HL-60 (cell line): ENCODE results near the gene P2RX6.

ENCODE experiments used
- DNase-seq, 2 experiments: peaks; one replicate each; pipeline ENCODE4 v3.0.0-alpha.2; 2010 to 2020; ENCODE audit warnings: low read depth in 1 of 2, low spot score in 1 of 2
- H3K27ac ChIP-seq: fragments of 250-450 bp; sonication (Bioruptor Pico); replicated peaks from 2 replicates; pipeline ENCODE4 v1.5.1; 2020; ENCODE audit warnings: mild to moderate bottlenecking, moderate library complexity
- H3K27me3 ChIP-seq: fragments of 250-450 bp; sonication (Bioruptor Pico); 2 replicates; pipeline ENCODE4 v1.5.1; 2021; ENCODE audit warnings: mild to moderate bottlenecking, moderate library complexity; ENCODE audit not compliant: insufficient read depth, poor library complexity, severe bottlenecking
- H3K4me3 ChIP-seq: replicated peaks from 2 replicates; pipeline ENCODE4 v1.5.1; 2011; ENCODE audit warnings: mild to moderate bottlenecking, control low read depth, low read length; ENCODE audit not compliant: insufficient read depth
- GABPA ChIP-seq: IDR thresholded peaks from 2 replicates; pipeline ENCODE4 v1.6.1; 2012; ENCODE audit warnings: low read depth
- POLR2AphosphoS5 ChIP-seq: IDR thresholded peaks from 2 replicates; pipeline ENCODE4 v1.6.1; 2012; ENCODE audit warnings: low read depth
- REST ChIP-seq: IDR thresholded peaks from 2 replicates; pipeline ENCODE4 v1.6.1; 2012; ENCODE audit warnings: low read depth; ENCODE audit not compliant: insufficient replicate concordance
- SPI1 ChIP-seq: IDR thresholded peaks from 2 replicates; pipeline ENCODE4 v1.6.1; 2012; ENCODE audit warnings: low read depth, mild to moderate bottlenecking, borderline replicate concordance
- TF ChIP-seq, protein P1 (sequence below): IDR thresholded peaks from one replicate; pipeline ENCODE4 v1.5.1; 2011; ENCODE audit warnings: low read length, control low read depth, inconsistent platforms; ENCODE audit not compliant: insufficient read depth

P2RX6 gene

GRCh38 chr22:21032868-21033688 lies 18.1 kb downstream of the P2RX6 start:
- H3K27me3 ChIP-seq = peaks cover 22% of the 10 kb centered on the region

GRCh38 chr22:21033895-21034294 lies 18.9 kb downstream of the P2RX6 start:
- DNase-seq = no peak
- peaks cover 22% of the 10 kb centered on the region for H3K27me3 ChIP-seq
- no peak overlapping the region for H3K27ac ChIP-seq
- TF ChIP-seq REST = no peak
- no peak for TF ChIP-seq SPI1
- no peak for TF ChIP-seq GABPA
- no peak for TF ChIP-seq POLR2AphosphoS5
- TF ChIP-seq, protein P1, sequence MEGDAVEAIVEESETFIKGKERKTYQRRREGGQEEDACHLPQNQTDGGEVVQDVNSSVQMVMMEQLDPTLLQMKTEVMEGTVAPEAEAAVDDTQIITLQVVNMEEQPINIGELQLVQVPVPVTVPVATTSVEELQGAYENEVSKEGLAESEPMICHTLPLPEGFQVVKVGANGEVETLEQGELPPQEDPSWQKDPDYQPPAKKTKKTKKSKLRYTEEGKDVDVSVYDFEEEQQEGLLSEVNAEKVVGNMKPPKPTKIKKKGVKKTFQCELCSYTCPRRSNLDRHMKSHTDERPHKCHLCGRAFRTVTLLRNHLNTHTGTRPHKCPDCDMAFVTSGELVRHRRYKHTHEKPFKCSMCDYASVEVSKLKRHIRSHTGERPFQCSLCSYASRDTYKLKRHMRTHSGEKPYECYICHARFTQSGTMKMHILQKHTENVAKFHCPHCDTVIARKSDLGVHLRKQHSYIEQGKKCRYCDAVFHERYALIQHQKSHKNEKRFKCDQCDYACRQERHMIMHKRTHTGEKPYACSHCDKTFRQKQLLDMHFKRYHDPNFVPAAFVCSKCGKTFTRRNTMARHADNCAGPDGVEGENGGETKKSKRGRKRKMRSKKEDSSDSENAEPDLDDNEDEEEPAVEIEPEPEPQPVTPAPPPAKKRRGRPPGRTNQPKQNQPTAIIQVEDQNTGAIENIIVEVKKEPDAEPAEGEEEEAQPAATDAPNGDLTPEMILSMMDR = no peak
- no peak overlapping the region for H3K4me3 ChIP-seq

More at GRCh38 chr22:21032868-21033688, 18.1 kb downstream of the P2RX6 start:
- DNase-seq = no peak
- TF ChIP-seq REST = no peak
- TF ChIP-seq SPI1 = no peak
- no peak for TF ChIP-seq POLR2AphosphoS5
- no peak for TF ChIP-seq GABPA
- TF ChIP-seq, protein P1 = no peak
- Histone ChIP-seq H3K4me3 (no peak overlapping the region), H3K27ac (no peak overlapping the region)

DNA sequence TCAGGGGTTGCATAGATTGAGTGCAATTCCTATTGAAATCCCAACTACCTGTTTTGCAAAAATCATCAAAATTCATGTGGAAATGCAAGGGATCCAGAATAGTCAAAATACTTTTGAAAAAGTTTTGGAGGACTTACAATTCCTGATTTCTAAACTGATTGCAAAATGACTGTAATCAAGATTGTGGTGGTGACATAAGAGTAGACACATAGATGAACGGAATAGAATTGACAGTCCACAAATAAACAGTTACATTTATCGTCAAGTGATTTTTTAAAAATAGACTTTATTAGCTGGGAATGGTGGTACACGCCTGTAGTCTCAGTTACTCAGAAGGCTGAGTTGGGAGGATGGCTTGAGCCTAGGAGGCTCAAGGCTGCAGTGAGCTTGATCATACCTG lies 20.0 kb downstream of the P2RX6 start:
- DNase-seq = no peak
- H3K27ac ChIP-seq = no peak overlapping the region
- peaks cover 22% of the 10 kb centered on the region for H3K27me3 ChIP-seq
- no peak overlapping the region for H3K4me3 ChIP-seq
- TF ChIP-seq, protein P1 = no peak
- no peak for TF ChIP-seq POLR2AphosphoS5
- no peak for TF ChIP-seq SPI1
- TF ChIP-seq REST = no peak
